ENCODE measurements around the gene SPRN. TPM values are rescaled to one million over a fixed set of nuclear protein-coding genes. Genes with fewer than 3 reads are reported as not detected.
"Not testable (repeated sequence)": the region's sequence is repeated elsewhere in the genome, so short reads cannot be mapped to it uniquely, and the experiment has no call there.

SPRN gene
- total RNA-seq, 1 donor from 2014 or later, result 0.06 TPM

GRCh38 chr10:133377818-133378250 is 46.6 kb downstream of the SPRN start:
- H4K20me1 ChIP-seq (ENCODE audit: low read depth), result peaks cover 6% of the 10 kb centered on the region
- H3K9me3 ChIP-seq (ENCODE audit: low read depth), result no peaks in the 10 kb centered on the region
- TF ChIP-seq EZH2phosphoT487 (IDR thresholded peaks at IDR 0.05), result no peak
- TF ChIP-seq EZH2 (IDR thresholded peaks at IDR 0.05), result no peak
- no peak for TF ChIP-seq CTCF (IDR thresholded peaks at IDR 0.05)
- H3K4me1 ChIP-seq, result peaks cover 9% of the 10 kb centered on the region
- no peak for DNase-seq (ENCODE audit: low spot score)
- peak overlapping the region; percentile 67 for H3K4me3 ChIP-seq
- H3K4me2 ChIP-seq, result peak overlapping the region; percentile 98
- H3K36me3 ChIP-seq, result no peaks in the 10 kb centered on the region
- H3K27me3 Mint-ChIP-seq (ENCODE audit: insufficient read depth, low read depth), result peaks cover 12% of the 10 kb centered on the region
- no peak overlapping the region for H3K9ac ChIP-seq
- H3K4me1 Mint-ChIP-seq, result peaks cover 17% of the 10 kb centered on the region
- H2AFZ ChIP-seq (replicated peaks), result peak overlapping the region; percentile 92
- H3K27ac ChIP-seq, result no peak overlapping the region
- H3F3A ChIP-seq (ENCODE audit: low read depth), result peaks cover 21% of the 10 kb centered on the region
- no peaks in the 10 kb centered on the region for H3K36me3 Mint-ChIP-seq
- no peaks in the 10 kb centered on the region for H3K79me2 ChIP-seq (ENCODE audit: low read depth)
- H3K27ac Mint-ChIP-seq, result no peak overlapping the region
- H3K27me3 ChIP-seq, result peaks cover 63% of the 10 kb centered on the region
- no peaks in the 10 kb centered on the region for H3K9me3 Mint-ChIP-seq
- peak overlapping the region; percentile 87 for H3K4me3 Mint-ChIP-seq

GRCh38 chr10:133377025-133377817 is 47.2 kb downstream of the SPRN start:
- Mint-ChIP-seq H3K36me3 (no peaks in the 10 kb centered on the region), H3K27me3 (ENCODE audit: insufficient read depth, low read depth) (peaks cover 12% of the 10 kb centered on the region), H3K9me3 (no peaks in the 10 kb centered on the region), H3K27ac (no peak overlapping the region), H3K4me1 (peaks cover 17% of the 10 kb centered on the region), H3K4me3 (peak overlapping the region; percentile 87)
- Histone ChIP-seq H3K27me3 (peaks cover 63% of the 10 kb centered on the region), H4K20me1 (ENCODE audit: low read depth) (peaks cover 9% of the 10 kb centered on the region), H3K9ac (no peak overlapping the region), H3F3A (ENCODE audit: low read depth) (peaks cover 21% of the 10 kb centered on the region), H3K9me3 (ENCODE audit: low read depth) (no peaks in the 10 kb centered on the region), H3K27ac (no peak overlapping the region), H3K79me2 (ENCODE audit: low read depth) (peaks cover 5% of the 10 kb centered on the region), H3K4me1 (peaks cover 11% of the 10 kb centered on the region), H3K36me3 (no peaks in the 10 kb centered on the region), H3K4me3 (no peak overlapping the region), H3K4me2 (peak overlapping the region; percentile 98), H2AFZ (replicated peaks) (no peak overlapping the region)
- TF ChIP-seq EZH2 (IDR thresholded peaks at IDR 0.05) (no peak), CTCF (IDR thresholded peaks at IDR 0.05) (no peak), EZH2phosphoT487 (IDR thresholded peaks at IDR 0.05) (no peak)
- no peak for DNase-seq (ENCODE audit: low spot score)

- Histone ChIP-seq H3K27me3 (peaks cover 63% of the 10 kb centered on the region), H3K79me2 (ENCODE audit: low read depth) (peaks cover 15% of the 10 kb centered on the region), H3K4me1 (peaks cover 11% of the 10 kb centered on the region), H3F3A (ENCODE audit: low read depth) (peaks cover 21% of the 10 kb centered on the region), H4K20me1 (ENCODE audit: low read depth) (peaks cover 15% of the 10 kb centered on the region)
- not testable (repeated sequence) for H3K9me3 ChIP-seq (ENCODE audit: low read depth); H3K36me3 Mint-ChIP-seq; H2AFZ ChIP-seq (replicated peaks); DNase-seq (ENCODE audit: low spot score); H3K9ac ChIP-seq; H3K27ac Mint-ChIP-seq; H3K4me2 ChIP-seq; H3K36me3 ChIP-seq; H3K9me3 Mint-ChIP-seq; H3K4me3 ChIP-seq; H3K27ac ChIP-seq
- Mint-ChIP-seq H3K4me1 (peaks cover 17% of the 10 kb centered on the region), H3K4me3 (peak overlapping the region; percentile 77), H3K27me3 (ENCODE audit: insufficient read depth, low read depth) (peaks cover 12% of the 10 kb centered on the region)
These were observed 48.2 kb downstream of the SPRN start for GRCh38 chr10:133376183-133376582.

Data from neural progenitor cell (in vitro differentiated cells).